Skin of body (tissue), 1 donor: ENCODE data around the gene LOC101059915.

Source experiments
- DNase-seq: peaks from one replicate; lab custom pipeline; 2025; lab: John Stamatoyannopoulos, UW

LOC101059915 gene

DNA sequence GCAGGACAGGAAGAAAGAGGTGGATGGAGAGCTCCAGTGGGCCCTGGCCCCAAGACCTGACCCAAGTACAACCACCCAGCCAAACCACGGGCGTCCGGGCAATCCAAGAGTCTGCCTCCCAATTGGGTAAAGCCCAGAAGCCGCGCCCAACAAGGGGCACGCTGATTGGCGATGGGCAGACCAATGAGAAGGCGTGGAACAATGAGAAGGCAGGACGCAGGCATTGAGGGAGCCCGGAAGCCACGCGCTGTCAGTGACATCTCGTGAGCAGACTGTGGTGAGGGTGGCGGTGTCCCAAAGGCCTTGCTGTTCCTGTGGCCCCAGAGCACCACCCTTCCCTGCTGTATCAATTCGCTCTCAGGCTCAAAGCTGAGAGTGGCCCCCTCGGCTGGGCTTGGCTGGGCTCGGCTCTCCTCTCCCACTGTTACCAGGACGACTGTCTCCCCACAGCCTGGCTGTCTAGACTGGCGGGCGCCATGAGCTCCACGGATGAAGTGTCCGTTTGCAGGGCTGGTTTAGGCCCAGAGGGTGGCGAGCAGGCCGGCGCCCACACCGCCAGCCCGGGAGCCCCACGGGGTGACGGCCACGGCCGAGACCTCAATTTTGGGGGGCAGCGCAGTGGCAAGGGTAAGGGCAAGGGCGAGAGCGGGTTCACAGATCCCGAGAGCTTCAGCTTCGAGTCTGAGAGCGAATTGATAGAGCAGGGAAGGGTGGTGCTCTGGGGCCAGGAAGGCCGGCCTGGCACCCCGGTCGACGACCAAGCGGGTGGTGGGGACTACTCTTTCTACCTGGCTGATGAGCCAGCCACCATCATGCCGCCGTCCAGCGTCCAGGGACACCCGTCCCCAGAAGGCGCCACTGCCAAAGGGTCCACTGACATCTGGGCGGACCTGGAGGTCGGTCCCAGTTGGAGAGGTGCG lies at the start of gene LOC101059915:
LOC101059915 (plus strand) TSS at position 219 of the 920 bp plus-strand sequence.
- no peak for DNase-seq

- DNase-seq, result no peak
Measured at GRCh38 chrX:71617742-71618141, 49.6 kb upstream of the LOC101059915 start.

- no peak for DNase-seq
Measured at GRCh38 chrX:71618303-71618721, 49.0 kb upstream of the LOC101059915 start, which contains the start of gene CXCR3. Gene CXCR3 (minus strand): TSS chrX:71618511. CDS start chrX:71618449, 62 bp downstream.

- no peak for DNase-seq
Measured at GRCh38 chrX:71618787-71619186, 48.6 kb upstream of the LOC101059915 start.

DNA sequence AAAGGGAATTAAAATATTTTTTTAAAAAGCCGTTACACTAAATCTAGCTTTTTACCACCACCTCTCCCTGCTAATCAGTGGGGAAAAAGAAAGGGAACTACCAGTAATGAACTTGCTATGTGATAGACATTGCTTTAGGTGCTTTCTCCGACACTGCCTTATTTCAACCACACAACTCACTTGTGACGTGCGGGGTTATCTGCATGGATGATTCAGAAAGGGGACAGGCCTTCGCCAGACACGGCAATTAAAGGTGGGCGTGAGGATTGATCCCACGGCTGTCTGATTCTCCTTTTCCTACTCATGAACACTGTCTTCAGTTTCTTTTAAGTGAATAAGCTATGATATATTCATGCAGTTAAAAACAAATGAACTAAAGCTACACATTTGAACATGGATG lies 48.2 kb upstream of the LOC101059915 start:
- DNase-seq, result no peak

DNA sequence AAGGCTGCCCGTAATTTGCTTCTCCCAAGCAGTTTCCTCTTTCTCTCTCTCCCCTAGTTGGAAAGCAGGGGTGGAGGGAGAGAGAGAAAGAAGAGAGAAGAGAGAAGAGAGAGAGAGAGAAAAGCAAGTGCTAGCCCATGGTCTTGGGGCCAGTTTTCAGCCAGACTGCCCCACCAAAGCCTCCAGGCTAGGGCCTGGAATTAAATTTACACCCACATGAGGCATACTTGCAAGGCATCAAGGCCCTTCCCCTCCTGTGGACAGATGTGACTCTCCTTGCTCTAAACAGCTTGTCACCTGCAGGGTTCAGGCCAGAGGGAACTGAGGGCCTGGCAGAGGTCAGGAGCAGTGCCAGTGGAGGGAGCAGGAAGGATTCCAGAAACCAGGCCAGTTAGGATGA lies 47.4 kb upstream of the LOC101059915 start:
- DNase-seq, result no peak

DNA sequence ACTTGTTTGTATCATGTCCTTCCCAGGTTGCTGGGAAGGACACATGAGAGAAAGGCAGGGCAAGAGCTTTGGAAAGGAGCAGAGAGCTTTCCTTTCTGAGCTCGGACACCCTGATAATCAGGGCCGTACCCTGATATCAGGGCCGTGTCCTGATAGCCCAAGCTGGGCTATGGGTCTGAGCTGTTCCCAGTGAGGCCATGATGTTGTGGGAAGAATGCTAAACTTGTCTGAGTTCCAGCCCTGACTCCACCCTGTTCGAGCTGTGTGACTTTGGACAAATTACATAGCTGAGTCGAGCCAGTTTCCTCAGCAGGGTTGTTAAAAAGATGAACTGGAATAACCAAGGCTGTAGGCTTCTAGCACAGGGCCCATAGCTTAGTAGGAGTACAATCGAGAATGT lies 45.7 kb upstream of the LOC101059915 start:
- no peak for DNase-seq

DNA sequence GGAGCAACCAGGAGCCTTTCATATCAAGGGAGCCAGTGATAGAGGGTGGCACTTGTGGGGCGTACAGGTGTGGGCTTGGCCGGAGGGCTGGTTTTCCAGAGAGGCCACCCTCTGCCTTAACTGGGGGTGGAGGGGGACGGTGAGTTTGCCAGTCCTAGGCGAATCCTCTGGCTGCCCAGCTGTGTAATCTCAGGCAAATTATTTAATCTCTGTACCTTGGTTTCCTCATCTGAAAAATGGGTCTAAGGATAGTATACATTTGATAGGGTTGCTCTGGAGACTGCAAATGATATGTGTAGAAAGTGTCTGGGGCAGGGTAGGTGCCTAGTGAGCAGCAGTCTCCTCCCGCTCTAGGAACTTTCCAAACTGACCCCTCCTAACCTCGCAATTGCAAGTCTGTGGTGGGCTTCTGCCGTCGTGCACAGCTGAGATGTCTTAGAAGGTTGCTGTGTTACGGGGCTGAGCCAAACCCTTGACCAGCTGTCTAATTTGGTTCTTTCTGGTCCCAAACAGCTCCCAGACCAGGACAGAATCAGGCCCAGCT lies 45.2 kb upstream of the LOC101059915 start:
- no peak for DNase-seq

GRCh38 chrX:71622576-71623450 lies 44.5 kb upstream of the LOC101059915 start:
- peak; percentile 11 for DNase-seq

DNA sequence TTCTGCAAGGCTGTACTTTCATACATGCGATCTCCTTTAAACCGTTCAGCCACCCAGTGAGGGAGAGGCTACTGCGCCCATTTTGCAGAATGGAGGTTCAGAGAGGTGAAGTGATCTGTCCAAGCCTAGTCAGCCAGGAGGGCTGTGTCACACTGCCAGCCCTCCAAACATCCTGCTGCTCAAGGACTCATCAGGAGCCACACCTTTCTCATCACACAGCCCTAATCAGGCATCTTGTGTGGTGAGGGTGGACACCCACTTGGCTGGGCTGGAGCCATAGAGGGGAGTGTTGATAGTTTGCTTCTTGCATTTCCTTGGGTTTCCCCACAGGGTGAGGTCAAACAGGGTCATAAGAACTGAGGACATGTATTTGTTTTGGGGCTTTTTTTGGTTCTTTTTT lies 43.6 kb upstream of the LOC101059915 start:
- DNase-seq, result no peak

GRCh38 chrX:71625471-71625870 lies 41.9 kb upstream of the LOC101059915 start:
- no peak for DNase-seq

DNA sequence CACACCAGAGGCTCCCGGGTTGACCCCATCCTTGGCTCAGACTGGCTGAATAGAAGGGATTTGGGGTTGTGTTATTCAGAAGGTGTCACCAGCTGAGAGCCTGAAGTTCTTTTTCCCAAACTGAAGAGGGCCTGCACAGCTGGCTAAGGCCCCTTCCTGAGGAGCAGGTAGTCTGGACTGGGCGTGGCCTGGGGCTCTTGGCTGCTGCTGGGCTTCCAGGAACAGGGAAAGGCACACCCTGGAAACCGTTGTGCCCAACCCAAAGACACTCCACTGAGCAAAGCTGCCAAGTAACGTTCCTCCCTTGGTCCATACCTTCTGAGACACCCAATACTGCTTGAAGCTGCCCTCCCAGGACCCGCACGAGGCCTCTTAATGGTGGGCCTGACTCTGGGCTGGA lies 40.8 kb upstream of the LOC101059915 start:
- no peak for DNase-seq

GRCh38 chrX:71627588-71628404 lies 39.5 kb upstream of the LOC101059915 start:
- no peak for DNase-seq

GRCh38 chrX:71629467-71629866 lies 37.9 kb upstream of the LOC101059915 start:
- no peak for DNase-seq

DNA sequence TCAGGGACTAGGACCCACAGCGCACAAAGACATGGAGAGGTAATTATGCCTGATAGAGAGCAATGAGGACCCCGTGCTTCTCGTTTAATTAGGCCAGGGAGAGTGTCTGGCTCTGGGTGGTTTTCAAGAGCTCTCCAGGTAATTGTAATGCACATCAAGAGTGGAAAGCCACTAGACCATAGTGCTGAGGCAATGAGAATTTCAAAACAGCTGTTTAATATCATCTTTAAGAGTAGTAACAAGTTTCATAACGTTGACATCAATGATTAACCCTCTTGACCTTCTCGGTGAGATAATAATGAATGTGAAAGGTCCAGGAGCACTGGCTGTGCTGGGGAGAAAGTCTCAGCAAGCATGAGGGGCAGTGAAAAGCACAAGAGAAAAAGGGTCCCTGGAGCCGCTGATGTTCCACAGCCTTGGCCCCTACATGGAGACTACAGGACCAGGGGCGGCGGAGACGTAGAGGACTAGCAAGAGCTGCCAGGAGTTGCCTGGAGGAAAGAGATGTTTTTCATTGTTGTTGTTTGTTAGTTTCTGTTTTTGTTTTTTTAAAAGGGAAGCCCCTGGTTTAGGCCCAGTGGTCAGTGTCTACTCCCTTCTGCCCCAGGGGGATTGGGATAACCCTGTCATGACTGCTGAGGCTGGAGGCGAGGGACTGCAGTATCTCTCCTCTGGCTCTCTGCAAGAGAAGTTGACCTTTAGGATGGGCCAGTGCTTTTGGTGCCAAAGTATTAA lies 34.3 kb upstream of the LOC101059915 start:
- no peak for DNase-seq

DNA sequence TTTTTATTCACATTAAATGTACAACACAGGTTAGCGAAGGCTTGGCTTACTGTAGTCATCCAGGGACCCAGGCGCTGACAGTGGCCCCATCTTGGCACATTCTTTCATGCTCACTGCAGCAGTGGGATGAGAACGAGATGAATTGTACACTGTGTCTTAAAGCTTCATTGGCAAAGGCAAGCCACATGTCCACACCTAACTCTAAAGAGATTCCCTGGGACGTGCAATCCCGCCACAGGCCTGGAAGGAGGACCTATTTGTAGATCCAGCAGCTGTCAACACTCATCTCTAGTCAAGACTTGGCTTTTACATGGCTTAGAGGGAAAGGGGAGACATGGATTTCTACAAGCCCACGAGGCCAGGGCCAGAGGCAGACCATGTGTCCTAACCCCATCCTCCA lies 33.0 kb upstream of the LOC101059915 start:
- DNase-seq, result peak; percentile 53

- DNase-seq, result no peak
Measured at GRCh38 chrX:71636438-71637252, 30.7 kb upstream of the LOC101059915 start.

- no peak for DNase-seq
Measured at GRCh38 chrX:71637253-71637618, 30.1 kb upstream of the LOC101059915 start.

- DNase-seq, result no peak
Measured at GRCh38 chrX:71637848-71638247, 29.5 kb upstream of the LOC101059915 start.
